ENCODE results near the gene TPPP3. TPM values are rescaled to one million over a fixed set of nuclear protein-coding genes. Genes with fewer than 3 reads are reported as not detected.

TPPP3 gene
- total RNA-seq, 1 donor from 2014 or later: 0.46 TPM

DNA sequence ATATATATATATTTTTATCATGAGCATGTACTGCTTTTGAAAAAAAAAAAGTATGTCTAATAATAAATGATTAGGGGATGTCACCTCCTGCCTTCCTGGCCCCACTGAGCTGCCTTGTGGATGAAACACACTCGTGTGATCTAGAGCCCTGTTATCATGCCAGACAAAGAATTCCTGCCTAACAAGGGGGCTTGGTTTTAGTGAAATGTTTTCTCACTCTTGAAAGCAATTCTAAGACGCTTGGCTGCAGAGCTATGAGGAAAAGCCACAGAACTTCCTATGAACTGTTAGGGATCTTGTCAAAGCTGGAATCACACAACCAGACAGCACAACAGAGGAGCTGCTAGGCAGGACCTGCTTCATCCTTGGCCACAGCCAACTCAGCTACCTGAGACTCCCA is 19.0 kb upstream of the TPPP3 start:
- Histone ChIP-seq H3K27me3 (ENCODE audit: control insufficient read depth, insufficient read depth, low read length) (no peaks in the 10 kb centered on the region), H3K4me3 (ENCODE audit: low read depth, low read length) (no peak overlapping the region), H3K36me3 (ENCODE audit: control insufficient read depth, insufficient read depth, low read length) (no peaks in the 10 kb centered on the region)
- DNase-seq (ENCODE audit: low read depth): no peak
- TF ChIP-seq, protein P1, sequence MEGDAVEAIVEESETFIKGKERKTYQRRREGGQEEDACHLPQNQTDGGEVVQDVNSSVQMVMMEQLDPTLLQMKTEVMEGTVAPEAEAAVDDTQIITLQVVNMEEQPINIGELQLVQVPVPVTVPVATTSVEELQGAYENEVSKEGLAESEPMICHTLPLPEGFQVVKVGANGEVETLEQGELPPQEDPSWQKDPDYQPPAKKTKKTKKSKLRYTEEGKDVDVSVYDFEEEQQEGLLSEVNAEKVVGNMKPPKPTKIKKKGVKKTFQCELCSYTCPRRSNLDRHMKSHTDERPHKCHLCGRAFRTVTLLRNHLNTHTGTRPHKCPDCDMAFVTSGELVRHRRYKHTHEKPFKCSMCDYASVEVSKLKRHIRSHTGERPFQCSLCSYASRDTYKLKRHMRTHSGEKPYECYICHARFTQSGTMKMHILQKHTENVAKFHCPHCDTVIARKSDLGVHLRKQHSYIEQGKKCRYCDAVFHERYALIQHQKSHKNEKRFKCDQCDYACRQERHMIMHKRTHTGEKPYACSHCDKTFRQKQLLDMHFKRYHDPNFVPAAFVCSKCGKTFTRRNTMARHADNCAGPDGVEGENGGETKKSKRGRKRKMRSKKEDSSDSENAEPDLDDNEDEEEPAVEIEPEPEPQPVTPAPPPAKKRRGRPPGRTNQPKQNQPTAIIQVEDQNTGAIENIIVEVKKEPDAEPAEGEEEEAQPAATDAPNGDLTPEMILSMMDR (IDR thresholded peaks at IDR 0.05; ENCODE audit: insufficient read depth, low read length, poor library complexity, severe bottlenecking): no peak

DNA sequence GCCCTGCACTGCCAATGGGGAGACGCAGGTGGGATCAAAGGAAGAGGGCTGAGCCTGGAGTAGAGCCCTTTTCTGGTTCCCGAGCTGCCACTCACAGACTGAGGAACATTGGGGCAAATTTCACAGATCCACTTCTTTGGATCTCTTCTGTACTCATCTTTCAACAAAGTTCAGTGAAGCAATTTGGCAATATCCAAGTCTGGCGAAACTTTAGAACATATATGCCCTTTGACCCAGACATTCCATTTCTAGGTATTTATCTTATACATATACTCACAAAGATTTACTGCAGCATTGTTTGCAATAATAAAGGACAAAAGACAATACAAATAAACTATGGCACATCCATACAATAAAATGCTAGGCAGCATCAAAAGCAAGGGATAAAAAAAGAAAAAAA is 18.0 kb upstream of the TPPP3 start:
- TF ChIP-seq, protein P1 (IDR thresholded peaks at IDR 0.05; ENCODE audit: insufficient read depth, low read length, poor library complexity, severe bottlenecking): no peak
- H3K36me3 ChIP-seq (ENCODE audit: control insufficient read depth, insufficient read depth, low read length): no peaks in the 10 kb centered on the region
- no peaks in the 10 kb centered on the region for H3K27me3 ChIP-seq (ENCODE audit: control insufficient read depth, insufficient read depth, low read length)
- H3K4me3 ChIP-seq (ENCODE audit: low read depth, low read length): no peak overlapping the region
- no peak for DNase-seq (ENCODE audit: low read depth)

DNA sequence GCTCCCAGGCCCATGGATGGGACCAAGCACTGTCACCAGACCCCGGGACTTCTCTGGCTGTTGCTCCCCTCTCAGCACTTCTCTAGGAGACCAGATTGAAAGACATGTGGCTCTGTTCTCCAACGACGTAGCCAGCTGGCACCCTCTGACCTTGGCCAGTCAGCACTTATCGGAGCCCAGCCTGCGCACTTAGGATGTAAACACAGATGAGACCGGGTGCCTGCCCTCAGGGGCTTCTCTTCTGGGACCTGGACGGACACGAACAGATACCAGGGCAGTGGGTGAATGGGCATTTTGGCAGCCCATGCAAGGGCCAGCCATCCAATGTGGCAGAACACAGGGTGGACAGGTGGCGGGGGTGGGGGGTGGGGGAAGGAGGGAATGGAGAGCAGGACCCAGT is 16.3 kb upstream of the TPPP3 start:
- TF ChIP-seq, protein P1 (IDR thresholded peaks at IDR 0.05; ENCODE audit: insufficient read depth, low read length, poor library complexity, severe bottlenecking): no peak
- H3K36me3 ChIP-seq (ENCODE audit: control insufficient read depth, insufficient read depth, low read length): no peaks in the 10 kb centered on the region
- DNase-seq (ENCODE audit: low read depth): no peak
- no peak overlapping the region for H3K4me3 ChIP-seq (ENCODE audit: low read depth, low read length)
- no peaks in the 10 kb centered on the region for H3K27me3 ChIP-seq (ENCODE audit: control insufficient read depth, insufficient read depth, low read length)

DNA sequence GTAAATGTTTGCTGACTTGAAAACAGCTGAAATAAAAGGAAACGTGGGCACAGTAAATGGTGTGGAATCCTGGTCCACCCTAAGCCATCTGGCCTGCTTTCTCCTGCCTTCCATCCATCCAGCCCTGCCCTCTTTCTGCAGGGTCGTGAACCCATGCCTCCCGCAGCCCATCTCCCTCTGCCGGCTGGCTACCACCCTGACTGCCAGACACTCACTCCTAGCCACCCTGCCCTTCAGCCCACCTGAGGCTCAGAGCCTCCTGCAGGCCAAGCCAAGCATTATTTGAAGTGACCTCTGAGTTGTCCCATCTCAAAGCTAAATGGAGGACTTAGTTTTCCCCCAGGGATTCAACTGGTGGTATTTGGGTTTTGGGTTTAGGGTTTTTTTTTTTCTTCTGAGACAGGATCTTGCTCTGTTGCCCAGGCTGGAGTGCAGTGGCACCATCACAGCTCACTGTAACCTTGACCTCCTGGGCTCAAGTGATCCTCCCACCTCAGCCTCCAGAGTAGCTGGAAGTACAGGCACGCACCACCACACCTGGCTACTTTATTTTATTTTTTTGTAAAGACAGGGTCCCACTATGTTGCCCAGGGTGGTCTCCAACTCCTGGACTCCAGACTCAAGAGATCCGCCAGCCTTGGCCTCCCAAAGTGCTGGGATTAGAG is 14.6 kb upstream of the TPPP3 start:
- TF ChIP-seq, protein P1 (IDR thresholded peaks at IDR 0.05; ENCODE audit: insufficient read depth, low read length, poor library complexity, severe bottlenecking): no peak
- Histone ChIP-seq H3K36me3 (ENCODE audit: control insufficient read depth, insufficient read depth, low read length) (no peaks in the 10 kb centered on the region), H3K4me3 (ENCODE audit: low read depth, low read length) (no peak overlapping the region), H3K27me3 (ENCODE audit: control insufficient read depth, insufficient read depth, low read length) (no peaks in the 10 kb centered on the region)
- no peak for DNase-seq (ENCODE audit: low read depth)

DNA sequence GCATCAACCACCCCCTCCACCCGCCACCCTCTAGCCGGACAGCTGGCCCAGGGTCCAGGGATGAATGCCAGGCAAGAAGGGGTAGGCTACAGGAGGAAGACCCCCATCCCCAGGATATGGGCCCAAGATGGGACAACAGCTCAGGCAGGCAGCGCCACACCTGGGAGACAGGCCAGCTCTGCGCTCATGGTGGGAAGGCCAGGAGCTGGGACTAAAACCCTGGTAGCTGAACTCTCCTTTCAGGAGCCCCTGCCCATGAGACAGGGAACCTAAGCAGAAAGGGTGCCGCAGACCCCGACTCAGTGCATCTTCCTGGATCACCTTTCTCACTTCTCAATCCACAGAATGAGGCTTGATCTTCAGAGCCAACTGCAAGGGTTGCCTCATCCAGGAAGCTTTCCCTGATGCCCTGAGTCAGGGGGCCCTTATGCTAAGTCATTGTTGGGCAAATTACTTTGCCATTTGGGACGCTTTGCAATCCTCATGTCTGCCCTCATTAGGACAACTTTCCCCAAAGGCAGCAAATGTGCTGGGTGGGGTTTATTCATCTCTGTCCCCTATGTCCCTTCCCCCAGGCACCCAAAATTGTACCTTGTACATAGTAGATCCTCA is 14.0 kb upstream of the TPPP3 start:
- no peak overlapping the region for H3K4me3 ChIP-seq (ENCODE audit: low read depth, low read length)

More for the DNA sequence above, 14.0 kb upstream of the TPPP3 start:
- H3K27me3 ChIP-seq (ENCODE audit: control insufficient read depth, insufficient read depth, low read length): no peaks in the 10 kb centered on the region
- TF ChIP-seq, protein P1 (IDR thresholded peaks at IDR 0.05; ENCODE audit: insufficient read depth, low read length, poor library complexity, severe bottlenecking): no peak
- no peaks in the 10 kb centered on the region for H3K36me3 ChIP-seq (ENCODE audit: control insufficient read depth, insufficient read depth, low read length)
- DNase-seq (ENCODE audit: low read depth): no peak

All from kidney epithelial cell (primary cell).